Prostate gland (tissue), 2 donors: ENCODE data around the gene PDLIM1. TPM values are rescaled to one million over a fixed set of nuclear protein-coding genes. Genes with fewer than 3 reads are reported as not detected.

Experiments
- DNase-seq: peaks from one replicate; pipeline ENCODE4 v3.0.0-alpha.2; 2019; ENCODE audit warnings: low spot score
- H3K27ac ChIP-seq, 2 donors: fragments of 200-600 bp; sonication (generic); 2 replicates each; pipeline ENCODE4 v1.5.1; 2017 to 2019
- H3K27me3 ChIP-seq: fragments of 200-600 bp; sonication (generic); replicated peaks from 2 replicates; pipeline ENCODE4 v1.5.1; 2019; ENCODE audit not compliant: insufficient read depth
- H3K36me3 ChIP-seq, 2 donors: fragments of 200-600 bp; sonication (generic); 1 replicate in 1 of 2; 2 replicates in 1 of 2; pipeline versions ENCODE4 v1.5.1 to v1.8.1; 2017 to 2019
- H3K4me1 ChIP-seq: fragments of 200-600 bp; sonication (generic); replicated peaks from 2 replicates; pipeline ENCODE4 v1.5.1; 2019
- H3K4me3 ChIP-seq, 2 donors: fragments of 200-600 bp; sonication (generic); 2 replicates each; pipeline ENCODE4 v1.5.1; 2017 to 2019
- H3K9me3 ChIP-seq: fragments of 200-600 bp; sonication (generic); 2 replicates; pipeline ENCODE4 v1.5.1; 2017
- POLR2A ChIP-seq: fragments of 450-650 bp; IDR thresholded peaks from one replicate; pipeline ENCODE4 v1.6.1; 2016; ENCODE audit warnings: antibody characterized with exemption, mild to moderate bottlenecking
- POLR2AphosphoS5 ChIP-seq: sonication (generic); formaldehyde crosslinking; IDR thresholded peaks from one replicate; pipeline ENCODE4 v1.6.1; 2017; ENCODE audit warnings: antibody characterized with exemption
- WGBS: methylation state at CpG from one replicate; pipeline ENCODE4 v1.1.5; 2018; 5-methylcytosine and 5-hydroxymethylcytosine counted together
- intact Hi-C: fragments of 100-400 bp; cut with DNase I; formaldehyde crosslinking; loops from one replicate; pipeline ENCODE4 v1.14.2; 2022
- total RNA-seq, 2 donors: library from RNA; depleted of rRNA; stranded (reverse); fragments of >200 nt; gene quantifications; one replicate each; pipeline ENCODE4 v1.1.0, GENCODE V29; 2016
- TF ChIP-seq, protein P1 (sequence below), 4 experiments: fragments of 200-600 bp in 2 of 4; fragments of 450-650 bp in 2 of 4; sonication (generic) in 2 of 4; IDR thresholded peaks; 1 replicate in 3 of 4; 2 replicates in 1 of 4; pipeline ENCODE4 v1.5.1; 2016 to 2019; ENCODE audit warnings: antibody characterized with exemption in 4 of 4, mild to moderate bottlenecking in 2 of 4, moderate library complexity in 2 of 4

Gene PDLIM1
- total RNA-seq, 2 donors from 2014 or later, result 63.2 to 82.0 TPM

DNA sequence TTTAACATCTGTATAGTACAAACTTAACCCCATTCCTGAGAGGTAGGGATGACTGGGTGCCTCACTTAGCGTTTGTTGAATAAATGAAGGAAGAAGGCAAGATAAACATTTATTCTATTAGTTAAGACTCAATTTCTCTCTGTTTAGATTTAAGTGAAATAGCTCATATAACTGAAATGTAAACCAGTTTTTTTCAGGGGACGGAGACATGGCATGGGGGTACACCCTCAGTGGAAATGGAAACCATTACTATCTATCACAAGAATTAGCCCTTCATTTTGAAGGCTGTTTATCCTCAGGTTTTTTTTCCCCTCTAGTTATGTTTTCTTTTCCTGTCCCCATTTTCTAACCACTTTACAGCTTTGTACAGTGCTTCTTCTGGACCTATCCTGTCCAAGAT lies 35.6 kb upstream of the PDLIM1 start:
- Histone ChIP-seq H3K4me3 (no peak overlapping the region), H3K4me1 (no peaks in the 10 kb centered on the region), H3K27me3 (no peaks in the 10 kb centered on the region), H3K9me3 (no peaks in the 10 kb centered on the region), H3K27ac (no peak overlapping the region), H3K36me3 (no peaks in the 10 kb centered on the region)
- intact Hi-C loops, result no loop called here
- TF ChIP-seq POLR2A (no peak), POLR2AphosphoS5 (no peak)
- TF ChIP-seq, protein P1, sequence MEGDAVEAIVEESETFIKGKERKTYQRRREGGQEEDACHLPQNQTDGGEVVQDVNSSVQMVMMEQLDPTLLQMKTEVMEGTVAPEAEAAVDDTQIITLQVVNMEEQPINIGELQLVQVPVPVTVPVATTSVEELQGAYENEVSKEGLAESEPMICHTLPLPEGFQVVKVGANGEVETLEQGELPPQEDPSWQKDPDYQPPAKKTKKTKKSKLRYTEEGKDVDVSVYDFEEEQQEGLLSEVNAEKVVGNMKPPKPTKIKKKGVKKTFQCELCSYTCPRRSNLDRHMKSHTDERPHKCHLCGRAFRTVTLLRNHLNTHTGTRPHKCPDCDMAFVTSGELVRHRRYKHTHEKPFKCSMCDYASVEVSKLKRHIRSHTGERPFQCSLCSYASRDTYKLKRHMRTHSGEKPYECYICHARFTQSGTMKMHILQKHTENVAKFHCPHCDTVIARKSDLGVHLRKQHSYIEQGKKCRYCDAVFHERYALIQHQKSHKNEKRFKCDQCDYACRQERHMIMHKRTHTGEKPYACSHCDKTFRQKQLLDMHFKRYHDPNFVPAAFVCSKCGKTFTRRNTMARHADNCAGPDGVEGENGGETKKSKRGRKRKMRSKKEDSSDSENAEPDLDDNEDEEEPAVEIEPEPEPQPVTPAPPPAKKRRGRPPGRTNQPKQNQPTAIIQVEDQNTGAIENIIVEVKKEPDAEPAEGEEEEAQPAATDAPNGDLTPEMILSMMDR (IDR thresholded peaks at IDR 0.05), result no peak
- no peak for DNase-seq
- WGBS, result 94% methylated on average over 2 of the region's 2 CpGs

DNA sequence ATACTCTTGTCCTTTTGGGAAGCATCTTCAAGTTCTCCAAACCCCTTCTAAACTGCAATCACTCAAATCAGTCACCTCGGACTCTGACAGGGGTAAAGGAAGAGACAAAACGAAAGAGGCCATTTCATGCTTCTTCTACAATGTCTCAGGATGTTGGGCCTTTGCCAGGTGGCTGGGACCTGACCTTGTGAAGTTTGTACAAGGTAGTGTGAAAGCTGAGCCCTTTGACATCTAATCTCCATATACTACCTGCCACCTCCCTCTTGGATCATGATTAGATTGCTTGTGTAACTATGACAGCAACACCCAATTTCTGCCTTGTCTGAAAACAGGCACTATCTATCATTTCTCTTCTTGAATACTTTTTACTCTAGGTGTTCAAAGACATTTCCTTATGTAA lies 35.1 kb upstream of the PDLIM1 start:
- H3K27ac ChIP-seq, result no peak overlapping the region
- no peak overlapping the region for H3K4me3 ChIP-seq
- no peaks in the 10 kb centered on the region for H3K36me3 ChIP-seq

DNA sequence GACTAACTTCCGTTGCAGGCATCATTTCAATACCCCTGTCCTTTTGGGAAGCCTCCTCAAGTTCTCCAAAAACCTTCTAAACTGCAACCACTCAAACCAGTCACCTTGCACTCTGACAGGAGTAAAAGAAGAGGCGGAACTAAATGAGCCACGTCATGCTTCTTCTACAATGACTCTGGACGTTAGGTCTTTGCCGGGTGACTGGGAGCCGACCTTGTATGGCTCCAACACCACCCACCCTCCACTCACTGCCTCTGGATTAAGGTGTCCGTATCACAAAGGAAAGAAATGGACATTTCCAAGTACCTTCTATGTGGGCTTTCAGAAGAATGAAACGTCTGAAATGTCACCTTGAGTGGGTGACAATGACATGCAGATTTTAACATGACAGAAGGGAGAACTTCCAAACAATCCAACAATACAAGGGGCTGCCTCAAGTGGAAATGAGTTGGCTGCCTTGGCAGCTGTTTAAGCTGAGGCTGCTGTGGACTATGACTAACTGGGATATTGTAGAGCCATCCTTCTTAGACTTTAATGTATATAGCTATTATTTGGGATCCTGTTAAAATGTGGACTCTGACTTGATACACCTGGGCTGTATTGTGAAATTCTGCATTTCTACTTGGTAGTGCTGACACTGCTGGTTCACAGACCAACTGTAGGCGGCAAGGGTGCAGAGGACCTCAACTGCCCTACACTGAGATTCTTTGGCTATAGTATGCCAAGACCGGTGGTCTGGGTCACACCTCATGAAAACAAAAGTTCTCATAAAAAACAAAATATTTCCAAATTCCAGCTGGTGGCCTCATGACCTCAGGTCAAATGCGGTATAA lies 33.8 kb upstream of the PDLIM1 start:
- Histone ChIP-seq H3K27ac (no peak overlapping the region), H3K9me3 (no peaks in the 10 kb centered on the region), H3K36me3 (no peaks in the 10 kb centered on the region), H3K27me3 (no peaks in the 10 kb centered on the region), H3K4me3 (no peak overlapping the region), H3K4me1 (no peaks in the 10 kb centered on the region)
- intact Hi-C loops, result no loop called here
- 84% methylated on average over 11 of the region's 11 CpGs for WGBS
- TF ChIP-seq, protein P1 (IDR thresholded peaks at IDR 0.05), result no peak
- no peak for TF ChIP-seq POLR2AphosphoS5
- no peak for TF ChIP-seq POLR2A
- no peak for DNase-seq

More for the DNA sequence above, 35.1 kb upstream of the PDLIM1 start:
- Histone ChIP-seq H3K9me3 (no peaks in the 10 kb centered on the region), H3K4me1 (no peaks in the 10 kb centered on the region), H3K27me3 (no peaks in the 10 kb centered on the region)
- intact Hi-C loops, result no loop called here
- WGBS, result 75% methylated on average over 2 of the region's 2 CpGs
- TF ChIP-seq POLR2AphosphoS5 (no peak), POLR2A (no peak)
- TF ChIP-seq, protein P1 (IDR thresholded peaks at IDR 0.05), result no peak
- no peak for DNase-seq

DNA sequence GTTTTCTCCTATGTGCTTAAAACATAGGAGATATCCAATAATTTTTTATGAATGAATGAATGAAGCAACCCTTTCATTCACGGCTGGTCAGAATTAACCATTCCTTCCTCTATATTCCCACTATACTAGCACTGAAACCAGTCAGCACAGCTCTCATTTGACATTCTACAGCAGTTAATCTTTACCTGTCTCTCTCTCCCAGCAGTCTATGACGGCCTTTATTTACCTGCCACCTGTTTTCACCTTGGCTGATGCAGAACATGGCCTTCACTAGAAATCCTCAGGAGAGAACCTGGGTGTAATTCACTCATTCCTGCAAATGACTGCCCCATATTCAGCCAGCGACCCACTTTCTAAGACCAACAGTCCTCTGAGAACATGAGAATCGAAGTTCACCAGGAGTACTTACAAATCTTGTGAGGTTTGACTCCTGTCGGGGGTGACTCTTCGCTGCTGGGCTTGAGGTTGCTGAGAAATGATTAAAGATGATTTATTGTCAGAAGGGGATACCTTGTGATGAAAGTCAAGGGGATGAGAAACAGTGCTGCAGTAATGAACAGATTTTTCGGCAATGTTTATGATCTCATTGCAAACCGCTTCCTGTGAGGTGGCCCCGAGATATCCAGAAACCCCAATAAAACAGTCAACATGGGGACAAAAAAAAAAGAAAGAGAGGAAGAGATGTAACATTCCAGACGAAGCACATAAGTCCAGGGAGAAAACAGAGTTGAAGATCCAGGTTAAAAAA lies 30.9 kb upstream of the PDLIM1 start:
- WGBS, result 83% methylated on average over 10 of the region's 10 CpGs
- H3K36me3 ChIP-seq, result no peaks in the 10 kb centered on the region
- H3K27me3 ChIP-seq, result no peaks in the 10 kb centered on the region
- no peaks in the 10 kb centered on the region for H3K4me1 ChIP-seq
- no peaks in the 10 kb centered on the region for H3K9me3 ChIP-seq
- no peak for DNase-seq
- intact Hi-C loops, result no loop called here
- H3K4me3 ChIP-seq, result no peak overlapping the region
- TF ChIP-seq, protein P1 (IDR thresholded peaks at IDR 0.05), result no peak
- no peak overlapping the region for H3K27ac ChIP-seq
